H1 (cell line): ENCODE measurements around the gene BIN1. TPM values are rescaled to one million over a fixed set of nuclear protein-coding genes. Genes with fewer than 3 reads are reported as not detected.

Source experiments
- BRCA1 ChIP-seq: IDR thresholded peaks from 2 replicates; pipeline ENCODE4 v1.6.1; 2012; ENCODE audit warnings: low read depth, low read length, improper control_type of control experiment
- JUN ChIP-seq: IDR thresholded peaks from 2 replicates; pipeline ENCODE4 v1.6.1; 2011; ENCODE audit warnings: low read depth, mild to moderate bottlenecking, improper control_type of control experiment, low read length
- MAFK ChIP-seq: IDR thresholded peaks from 2 replicates; pipeline ENCODE4 v1.6.1; 2012; ENCODE audit warnings: low read depth, mild to moderate bottlenecking, improper control_type of control experiment, low read length
- POLR2A ChIP-seq, 2 experiments: IDR thresholded peaks; 1 replicate in 1 of 2; 2 replicates in 1 of 2; pipeline ENCODE4 v1.6.1; 2011; ENCODE audit warnings: low read depth in 2 of 2, low read length in 2 of 2, mild to moderate bottlenecking in 2 of 2; ENCODE audit errors: control extremely low read depth in 1 of 2
- SAP30 ChIP-seq: fragments of 300-600 bp; sonication (generic); IDR thresholded peaks from 2 replicates; pipeline ENCODE4 v1.7.1; 2012; ENCODE audit warnings: low read length, moderate library complexity, mild to moderate bottlenecking, inconsistent platforms; ENCODE audit not compliant: insufficient read depth, insufficient replicate concordance
- SP1 ChIP-seq: IDR thresholded peaks from 2 replicates; pipeline ENCODE4 v1.6.1; 2011; ENCODE audit warnings: low read depth, low read length
- SP2 ChIP-seq: IDR thresholded peaks from 2 replicates; pipeline ENCODE4 v1.6.1; 2012; ENCODE audit warnings: mild to moderate bottlenecking, low read length, inconsistent platforms
- SRF ChIP-seq: IDR thresholded peaks from 2 replicates; pipeline ENCODE4 v1.6.1; 2011; ENCODE audit warnings: mild to moderate bottlenecking, low read depth, low read length, moderate library complexity
- TAF1 ChIP-seq: IDR thresholded peaks from 2 replicates; pipeline ENCODE4 v1.6.1; 2011; ENCODE audit warnings: mild to moderate bottlenecking, low read depth, low read length
- polyA plus RNA-seq, 7 experiments: library from polyadenylated mRNA; depleted of rRNA in 3 of 7; stranded (reverse) in 5 of 7; unstranded in 2 of 7; fragments of >200 nt in 5 of 7; fragments of 200-250 nt in 2 of 7; gene quantifications; 1 replicate in 5 of 7; 2 replicates in 1 of 7; 4 replicates in 1 of 7; pipeline versions ENCODE4 v1.2.1 to v1.2.3, GENCODE V29; 2011 to 2013; ENCODE audit warnings: missing spikeins in 2 of 7, mixed read lengths in 2 of 7
- total RNA-seq: library from RNA; stranded (reverse); fragmentation: NEBNext Ultra II Directional; extraction: Animal tissue kit (Norgen Biotek cat#: 25700); gene quantifications from 2 replicates; pipeline ENCODE4 v1.2.1, GENCODE V29; 2021

BIN1 gene
- total and polyA plus RNA-seq, 2 of the 8 experiments (the other 6 are each of a cell fraction or from before 2014, with no cell fraction given), result 23.6 to 35.6 TPM

DNA sequence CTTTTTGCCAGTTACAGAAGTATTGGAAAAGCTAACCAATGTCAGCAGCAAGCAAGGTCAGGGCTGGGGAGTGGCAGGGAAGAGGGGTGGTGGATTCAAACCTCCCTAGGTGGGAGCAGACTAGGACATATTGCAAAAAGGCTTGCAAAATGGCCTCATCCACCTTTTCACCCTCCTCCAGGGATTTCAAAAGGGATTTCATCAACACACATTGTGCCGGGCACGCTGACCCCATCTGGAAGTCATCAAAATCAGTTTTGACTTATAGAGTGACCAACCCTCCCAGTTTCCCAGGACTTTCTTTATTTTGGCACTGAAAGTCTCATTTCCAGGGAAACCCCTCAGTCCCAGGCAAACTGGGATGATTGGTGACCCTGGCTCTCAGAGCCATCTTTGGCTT, 94.7 kb downstream of the BIN1 start (continued):
- TF ChIP-seq SAP30 (no peak), SP1 (no peak), SP2 (no peak), POLR2A (IDR thresholded peaks at IDR 0.05; ENCODE audit: control extremely low read depth in 1 of 2, low read depth in 2 of 2, low read length in 2 of 2) (no peak), TAF1 (no peak), MAFK (no peak), BRCA1 (no peak), SRF (no peak), JUN (no peak)
